Hematopoietic multipotent progenitor cell treated with erythropoietin and hydrocortisone succinate and interleukin-3 and kit ligand, for 17 days (in vitro differentiated cells): ENCODE measurements around the gene TXNDC11.

Source experiments
- DNase-seq: peaks from one replicate; pipeline ENCODE4 v3.0.0-alpha.2; 2015; ENCODE audit warnings: low spot score

TXNDC11 gene

DNA sequence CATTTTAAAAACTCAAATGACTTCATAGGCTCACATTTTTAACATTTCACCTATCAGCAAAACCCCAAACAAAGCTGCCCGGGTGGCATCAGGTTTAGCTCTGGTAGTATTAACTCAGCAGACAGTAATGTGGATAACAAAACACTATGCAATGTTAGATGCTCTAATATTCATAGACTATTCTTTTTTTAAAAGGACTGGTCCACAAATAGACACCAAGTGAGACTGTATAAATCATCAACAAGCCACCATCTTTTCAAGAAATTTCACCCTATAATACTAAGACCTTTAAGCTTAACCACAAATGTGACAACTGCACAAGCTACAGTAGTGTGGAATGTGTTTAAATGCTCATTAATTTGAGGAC lies 54.2 kb downstream of the TXNDC11 start:
- no peak for DNase-seq

DNA sequence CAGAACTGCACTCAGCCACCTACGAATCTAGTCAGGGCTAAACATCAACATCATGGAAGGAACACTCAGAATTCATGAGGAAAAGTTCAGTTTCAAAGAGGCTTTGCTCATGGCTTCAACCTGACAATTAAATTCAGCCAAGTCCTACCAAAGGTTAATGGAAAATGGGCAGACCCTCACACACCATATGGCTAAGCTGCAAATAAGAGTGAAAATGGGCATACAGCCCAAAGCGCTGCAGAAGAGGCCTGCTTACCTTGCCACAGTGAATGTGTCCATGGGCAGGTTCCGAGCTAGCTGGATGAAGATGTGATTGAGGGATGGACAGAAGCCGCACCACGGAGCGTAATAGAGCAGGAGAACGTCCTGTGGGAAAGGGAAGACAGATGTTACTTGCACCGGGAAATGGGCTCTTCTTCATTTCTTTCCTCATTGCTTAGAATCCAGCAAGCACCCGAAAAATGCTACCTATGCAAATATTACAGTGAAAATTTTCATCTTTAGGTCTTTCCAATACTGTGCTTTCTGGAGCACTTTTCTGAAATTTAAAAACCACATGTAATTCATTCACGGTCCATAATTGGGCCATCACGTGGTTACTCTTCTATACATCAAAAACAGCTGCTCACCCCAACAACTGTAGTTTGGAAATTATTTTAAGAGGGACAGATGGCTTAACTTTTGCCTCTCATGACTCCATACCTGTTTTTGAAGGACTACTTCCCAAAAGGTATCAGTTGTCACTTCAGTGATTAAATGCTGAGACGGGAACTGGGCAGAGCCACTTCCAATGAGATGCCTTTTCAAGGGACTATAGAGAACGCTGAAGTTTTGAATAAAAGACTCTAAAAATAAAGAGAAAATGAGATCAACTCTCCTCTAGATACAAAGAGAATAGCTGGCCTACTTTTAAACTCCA lies 54.8 kb downstream of the TXNDC11 start:
- no peak for DNase-seq

DNA sequence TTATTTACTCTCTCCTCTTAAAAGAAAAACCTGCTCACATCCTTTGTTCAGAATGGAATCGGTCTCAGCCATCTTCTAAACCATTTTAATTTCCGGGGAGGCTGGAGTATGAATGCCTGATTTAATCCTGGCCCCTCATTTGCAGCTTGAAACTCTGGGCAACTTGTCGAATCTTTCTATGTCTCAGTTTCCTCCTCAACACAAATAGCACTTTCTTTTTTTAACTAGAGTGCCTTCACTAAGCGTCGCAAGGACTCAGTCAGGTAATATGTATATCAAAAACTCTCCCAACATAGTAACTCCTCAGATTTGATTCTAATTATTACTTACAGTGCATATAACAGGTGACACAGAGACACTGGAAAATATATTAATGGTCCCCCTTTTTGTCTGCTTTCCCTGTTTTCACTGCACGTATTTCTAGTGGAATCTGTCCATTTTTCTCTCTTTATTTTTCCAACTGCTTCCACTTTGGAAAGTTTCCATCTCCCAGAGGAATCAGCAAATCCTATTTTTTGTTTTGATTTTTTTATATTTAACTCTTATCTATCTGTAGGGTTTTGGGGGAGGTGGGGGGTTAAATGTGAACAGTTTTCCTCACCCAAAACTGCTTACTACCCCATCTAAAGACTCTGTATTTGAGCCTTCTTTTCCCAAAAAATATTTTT lies 55.8 kb downstream of the TXNDC11 start:
- no peak for DNase-seq

DNA sequence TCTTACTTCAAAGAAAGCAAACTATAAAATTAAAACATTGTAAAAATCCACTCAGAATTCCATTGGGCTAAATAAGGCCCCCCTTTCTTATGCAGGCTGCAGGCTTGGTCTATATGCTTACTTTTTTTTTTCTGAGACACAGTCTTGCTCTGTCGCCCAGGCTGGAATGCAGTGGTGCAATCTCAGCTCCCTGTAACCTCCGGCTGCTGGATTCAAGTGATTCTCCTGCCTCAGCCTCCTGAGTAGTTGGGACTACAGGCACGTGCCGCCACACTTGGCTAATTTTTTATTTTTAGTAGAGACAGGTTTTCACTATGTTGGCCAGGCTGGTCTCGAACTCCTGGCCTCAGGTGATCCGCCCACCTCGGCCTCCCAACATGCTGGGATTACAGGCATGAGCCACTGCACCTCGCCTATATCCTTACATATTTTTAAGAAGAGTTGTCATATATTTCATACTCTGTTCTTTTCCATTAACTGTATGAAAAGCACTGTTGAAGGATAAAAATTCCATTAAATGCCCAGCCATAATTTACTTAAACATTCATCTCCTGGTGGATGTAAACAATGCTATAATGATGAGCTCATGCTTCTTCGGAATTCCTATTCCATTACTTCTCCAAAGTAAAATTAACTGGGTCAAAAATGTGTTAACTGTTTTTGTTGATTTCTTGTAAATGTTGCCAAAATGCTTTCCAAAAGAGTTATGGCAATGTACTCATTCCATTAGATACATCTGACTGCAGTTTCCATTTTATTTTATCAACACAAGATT lies 56.6 kb downstream of the TXNDC11 start:
- DNase-seq = no peak

DNA sequence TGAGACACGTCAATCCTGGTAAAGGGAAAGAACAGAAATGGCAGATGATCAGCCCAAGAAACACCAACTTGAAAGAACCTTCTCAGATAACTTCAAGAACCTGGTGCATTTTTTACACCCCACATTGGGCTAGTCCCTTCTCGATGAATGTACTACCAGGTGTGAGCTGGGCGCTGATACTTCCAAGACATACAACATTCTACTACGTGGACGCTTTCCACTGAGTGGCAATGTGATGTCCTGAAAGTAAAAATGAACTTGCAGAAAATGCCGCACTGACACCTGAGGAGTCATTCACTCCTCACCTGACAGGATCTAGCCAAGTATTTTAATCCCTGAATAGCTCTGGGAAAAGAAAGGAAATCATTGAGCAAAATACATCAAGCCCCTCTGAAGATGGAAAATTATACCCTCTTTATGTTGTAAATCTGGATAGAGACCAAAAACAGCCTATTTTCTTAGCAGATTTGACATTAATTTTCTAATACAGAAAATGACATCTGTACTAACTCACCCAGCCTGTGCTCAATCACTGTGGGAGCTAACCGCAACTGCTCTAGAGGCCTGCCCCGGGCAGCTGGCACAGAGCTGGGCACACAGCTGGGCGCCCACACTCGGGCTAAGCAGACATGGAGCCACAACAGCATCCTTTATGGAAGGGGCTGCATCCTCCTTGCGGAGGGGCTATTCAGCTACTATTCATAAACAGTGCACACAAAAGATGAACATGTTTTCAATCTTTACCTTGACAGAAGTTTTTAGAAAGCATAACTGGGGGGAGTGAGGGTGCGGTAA lies 58.2 kb downstream of the TXNDC11 start:
- no peak for DNase-seq

DNA sequence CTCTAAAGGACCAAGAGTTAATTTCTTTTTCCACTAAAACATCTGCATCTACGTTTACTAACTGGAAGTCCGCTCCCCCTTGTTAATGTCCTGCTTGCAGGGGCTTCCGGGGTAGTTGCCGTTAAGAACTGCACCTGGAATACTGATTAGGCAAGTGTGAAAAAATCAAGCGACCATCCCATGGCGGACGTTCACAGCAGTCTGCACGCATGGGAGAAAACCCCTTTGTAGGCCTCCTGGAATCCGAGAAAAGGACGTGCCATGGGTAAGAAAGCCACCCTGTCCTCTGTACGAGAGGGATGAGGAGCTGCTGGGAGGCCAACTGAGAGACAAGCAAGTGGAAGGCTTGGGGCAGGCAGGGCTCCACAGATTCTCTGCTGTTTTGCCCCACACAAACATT lies 59.5 kb downstream of the TXNDC11 start:
- no peak for DNase-seq

DNA sequence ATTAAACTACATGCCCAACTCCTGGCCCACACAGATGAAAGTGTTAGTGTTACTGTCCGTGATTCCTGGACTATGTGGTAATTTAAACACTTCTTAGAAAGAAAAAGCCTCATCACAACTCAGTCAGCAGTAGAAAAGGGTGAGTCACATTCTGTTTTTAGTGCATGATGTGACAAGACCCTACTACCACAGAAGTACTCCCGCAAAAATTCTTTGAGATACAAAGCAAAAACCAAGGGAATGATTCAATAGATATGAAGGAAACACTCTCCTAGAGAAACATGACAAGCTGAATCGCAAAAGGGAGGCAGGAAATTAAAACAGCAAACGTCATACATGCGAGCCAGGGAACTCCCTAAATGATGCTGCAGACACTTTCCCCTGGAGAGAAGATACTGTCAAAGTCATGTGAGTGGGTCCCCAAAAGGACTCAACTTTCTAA lies 60.0 kb downstream of the TXNDC11 start:
- no peak for DNase-seq

DNA sequence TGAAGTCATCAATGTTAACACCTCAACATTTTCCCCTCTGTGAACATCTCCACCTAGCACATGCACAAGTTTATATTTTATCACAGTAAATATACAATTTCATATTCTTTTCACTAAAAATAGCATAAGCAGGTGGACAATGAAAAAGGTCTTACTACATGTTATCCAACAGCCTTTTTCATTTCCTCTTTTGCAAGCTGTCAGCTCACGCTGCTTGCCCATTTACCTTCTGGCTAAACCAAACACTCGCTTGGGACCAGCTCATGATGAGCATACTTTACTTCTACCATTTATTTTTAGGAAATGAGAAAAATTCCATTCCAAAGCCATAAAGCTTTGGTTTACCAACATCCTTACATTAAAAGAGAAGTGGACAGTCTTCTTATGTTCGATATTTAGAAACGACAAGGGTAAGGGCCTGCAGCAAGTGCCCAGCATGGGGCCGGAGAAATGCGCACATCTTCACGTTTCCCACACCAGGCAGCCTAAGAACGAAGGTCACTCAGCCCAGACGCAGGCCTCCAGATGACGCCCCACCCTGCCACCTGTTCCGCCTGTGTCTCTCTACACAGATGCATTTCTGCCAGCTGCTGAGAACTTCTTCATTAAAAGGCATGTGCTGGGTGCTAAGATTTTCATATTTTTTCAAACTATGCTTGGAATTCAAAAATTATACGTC lies 60.5 kb downstream of the TXNDC11 start:
- DNase-seq = no peak

DNA sequence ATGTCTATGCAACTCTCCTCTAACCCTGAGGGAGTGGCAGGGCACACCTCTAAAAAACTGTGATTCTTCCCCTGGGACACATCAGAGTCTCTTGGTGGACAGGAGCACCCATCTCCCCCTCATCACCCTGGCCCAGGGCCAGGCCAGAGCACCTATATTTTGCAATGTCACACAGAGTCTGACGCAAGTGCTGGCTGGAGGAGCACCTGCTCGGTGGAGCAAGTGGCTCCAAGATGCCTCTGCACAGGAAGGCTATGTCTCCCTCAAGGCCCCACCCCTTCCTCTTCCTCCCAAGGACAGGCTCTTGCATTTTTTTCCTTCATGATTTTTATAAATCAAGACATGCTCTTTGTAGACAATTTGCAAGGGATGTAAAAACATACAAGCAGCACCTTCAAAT lies 61.1 kb downstream of the TXNDC11 start:
- no peak for DNase-seq

DNA sequence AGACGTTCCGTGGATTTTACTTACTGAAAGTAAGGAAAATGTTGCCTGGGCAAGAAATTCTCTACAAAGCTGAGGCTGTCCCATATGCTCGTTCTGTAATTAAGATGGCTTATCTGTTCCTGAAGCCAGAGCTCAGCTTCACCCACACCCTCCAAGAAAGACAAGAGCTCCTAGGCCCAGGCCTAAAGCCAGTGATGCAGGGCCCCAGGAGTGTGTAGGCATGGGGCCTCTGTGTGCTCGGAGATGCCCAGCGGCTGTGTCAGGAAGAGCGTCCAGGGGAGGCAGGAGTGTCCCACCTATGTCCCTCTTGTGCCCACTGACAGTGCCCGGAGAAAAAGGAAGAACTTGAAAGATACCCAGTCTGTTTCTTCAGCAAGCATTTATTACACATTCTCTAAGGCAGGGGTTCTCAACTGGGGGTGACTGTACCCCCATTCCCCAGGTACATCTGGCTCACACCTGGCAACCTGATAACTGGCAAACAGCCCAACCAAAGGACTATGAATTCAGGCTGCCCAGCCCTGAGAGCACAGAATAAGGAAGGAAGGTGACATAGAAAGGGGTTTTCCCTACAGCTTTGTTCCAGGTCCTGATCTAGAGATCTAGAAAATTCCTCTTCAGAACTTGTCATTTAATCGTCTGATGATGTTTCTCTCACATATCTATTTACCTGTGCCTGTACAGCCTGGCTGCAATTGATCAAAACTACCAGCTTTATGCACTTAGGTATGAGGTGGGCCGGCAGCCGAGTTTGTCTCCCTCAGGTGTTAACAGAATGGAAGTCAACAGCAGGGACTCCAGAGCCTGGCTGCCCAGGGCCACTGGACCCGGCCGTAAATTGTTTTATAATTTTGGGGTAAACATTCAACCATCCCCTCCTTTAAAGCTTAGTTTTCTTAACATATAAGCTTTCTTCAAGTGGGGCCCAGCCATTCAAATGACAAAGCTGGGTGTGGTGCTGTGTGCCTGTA lies 62.4 kb downstream of the TXNDC11 start:
- DNase-seq = no peak

DNA sequence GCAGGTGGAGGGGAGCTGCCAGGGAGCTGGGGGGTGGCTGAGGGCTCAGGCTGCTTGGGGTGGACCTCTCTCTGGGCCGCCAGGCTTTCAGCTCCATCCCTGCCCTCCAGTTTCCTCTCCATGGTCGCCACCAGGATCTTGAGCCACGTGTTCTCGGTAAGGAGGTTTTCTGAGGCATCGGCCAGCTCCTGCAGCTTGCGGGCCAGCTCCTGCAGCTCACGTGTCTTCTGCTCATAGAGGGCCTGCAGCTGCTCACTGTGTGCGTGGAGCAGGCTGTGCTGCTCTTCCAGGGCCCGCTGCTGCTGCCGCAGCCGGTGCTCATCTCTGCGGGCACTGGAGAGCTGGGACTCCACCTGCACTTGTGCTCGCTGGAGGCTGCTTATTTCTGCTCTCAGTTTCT lies 63.4 kb downstream of the TXNDC11 start:
- no peak for DNase-seq

DNA sequence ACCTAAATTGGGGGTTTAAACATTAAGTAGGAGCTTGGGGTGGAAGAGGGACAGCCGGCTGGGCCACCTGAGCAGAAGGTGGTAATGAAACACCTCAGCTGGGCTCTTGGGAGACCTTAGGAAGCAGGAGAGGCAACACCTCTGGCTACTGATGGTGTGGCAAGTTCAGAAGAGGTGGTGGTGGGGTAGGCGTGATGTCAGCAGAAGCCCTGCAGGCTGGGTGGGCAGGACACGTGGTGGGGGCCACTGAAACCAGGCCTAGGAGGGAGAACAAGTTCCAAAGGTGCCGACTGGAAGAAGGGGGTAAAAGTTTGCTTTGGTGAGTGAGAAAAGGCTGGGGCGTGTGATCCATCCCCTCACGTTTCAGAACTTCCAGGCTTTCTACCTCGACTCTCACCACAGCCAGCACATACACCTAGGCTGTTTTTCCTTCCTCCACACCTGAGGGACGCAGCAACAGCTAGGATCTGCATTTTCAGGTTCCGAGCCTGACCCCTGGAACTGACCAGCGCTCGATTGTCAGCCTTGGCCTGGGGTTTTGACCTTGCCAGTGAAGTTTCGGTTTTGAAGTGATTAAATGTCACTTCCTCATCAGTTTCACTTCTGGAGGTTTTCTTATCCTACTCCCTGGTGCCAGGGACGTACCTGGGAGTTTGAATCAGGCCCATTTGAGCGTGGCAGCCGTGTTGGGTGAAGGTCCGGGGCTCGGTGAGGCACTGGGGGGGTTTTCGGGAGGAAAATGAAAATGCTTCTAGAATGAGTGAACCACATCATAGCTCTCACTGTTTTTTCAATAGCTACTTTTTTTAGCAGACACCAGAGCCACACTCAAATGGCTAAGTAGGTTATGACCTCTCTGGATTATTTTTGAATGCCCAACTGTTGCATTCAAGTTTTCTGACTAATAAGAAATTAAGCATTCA lies 64.4 kb downstream of the TXNDC11 start:
- DNase-seq = no peak

DNA sequence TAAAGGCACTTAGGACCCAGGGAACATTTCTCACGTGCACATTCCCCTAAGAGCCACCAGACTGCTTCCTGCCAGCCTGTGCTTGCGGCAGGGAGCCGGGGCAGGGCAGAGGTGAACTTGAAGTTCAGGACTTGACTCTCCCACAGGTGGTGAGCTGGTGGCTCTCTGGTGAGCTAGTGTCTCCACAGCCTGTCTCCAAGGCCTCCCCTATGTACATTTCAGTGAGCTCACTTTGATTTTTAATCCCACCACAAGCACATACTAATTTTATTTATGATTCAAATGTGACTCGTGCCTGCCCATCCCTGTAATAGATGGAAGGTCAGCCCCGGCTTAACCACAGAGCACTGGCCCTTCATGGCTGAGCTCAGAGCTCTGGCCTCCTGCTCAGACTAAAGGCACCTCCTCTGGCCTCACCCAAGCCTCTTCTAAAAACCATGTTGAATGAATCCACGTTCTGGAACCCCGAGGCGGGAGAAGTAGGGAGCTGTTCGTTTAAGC lies 65.2 kb downstream of the TXNDC11 start:
- DNase-seq = no peak

DNA sequence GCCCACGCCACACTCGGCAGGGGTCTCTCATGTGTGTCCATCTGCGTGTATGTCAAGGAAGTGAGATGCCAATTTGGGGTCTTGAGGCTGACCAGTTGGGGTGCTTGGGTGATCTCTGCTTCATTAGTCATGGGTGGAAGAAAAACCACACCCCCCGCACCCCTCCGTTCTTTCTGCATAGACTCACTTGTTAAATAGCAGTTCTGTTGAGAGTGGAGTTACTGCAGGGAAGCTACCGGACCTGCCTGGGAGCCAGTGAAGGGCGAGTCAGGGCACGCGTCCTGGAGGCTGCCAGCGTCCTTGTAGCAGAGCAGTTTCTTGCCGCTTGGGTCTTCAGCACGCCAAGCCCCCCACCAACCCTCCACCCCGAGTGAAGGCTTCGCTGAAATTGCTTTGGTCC lies 65.9 kb downstream of the TXNDC11 start:
- DNase-seq = no peak

DNA sequence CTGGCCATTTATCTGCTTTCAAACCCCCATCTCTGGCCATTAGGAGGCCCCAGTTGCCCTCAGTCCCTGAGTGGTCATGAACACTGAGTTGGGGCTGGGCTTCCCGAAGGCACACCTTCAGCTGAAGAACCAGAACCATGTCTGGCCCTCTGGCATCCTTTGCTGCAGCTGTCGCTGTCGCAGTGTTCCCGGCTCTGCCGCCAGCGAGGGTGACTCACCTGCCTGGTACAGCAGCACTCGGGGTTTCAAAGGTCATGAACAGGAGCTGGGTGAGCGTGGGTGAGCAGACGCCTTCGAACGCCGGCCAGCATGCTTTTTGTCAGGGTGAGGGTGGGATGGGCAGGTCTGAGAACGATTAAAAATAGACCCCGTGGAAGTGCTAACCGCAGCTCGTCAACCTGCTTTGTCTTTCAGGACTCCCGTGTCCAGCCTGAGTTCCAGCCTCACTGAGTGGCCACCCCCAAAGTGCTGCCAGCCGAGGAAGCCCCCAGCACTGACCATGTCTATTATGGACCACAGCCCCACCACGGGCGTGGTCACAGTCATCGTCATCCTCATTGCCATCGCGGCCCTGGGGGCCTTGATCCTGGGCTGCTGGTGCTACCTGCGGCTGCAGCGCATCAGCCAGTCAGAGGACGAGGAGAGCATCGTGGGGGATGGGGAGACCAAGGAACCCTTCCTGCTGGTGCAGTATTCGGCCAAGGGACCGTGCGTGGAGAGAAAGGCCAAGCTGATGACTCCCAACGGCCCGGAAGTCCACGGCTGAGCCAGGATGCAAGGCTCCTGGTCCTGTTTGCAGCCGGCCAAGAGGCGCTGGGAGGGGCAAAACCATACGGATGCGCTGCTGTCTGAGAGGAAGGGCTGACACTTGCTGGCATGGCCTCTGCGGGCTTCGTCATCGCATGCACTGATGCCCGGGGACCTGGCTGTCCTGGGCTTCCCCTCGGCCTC lies 66.8 kb downstream of the TXNDC11 start:
- no peak for DNase-seq

DNA sequence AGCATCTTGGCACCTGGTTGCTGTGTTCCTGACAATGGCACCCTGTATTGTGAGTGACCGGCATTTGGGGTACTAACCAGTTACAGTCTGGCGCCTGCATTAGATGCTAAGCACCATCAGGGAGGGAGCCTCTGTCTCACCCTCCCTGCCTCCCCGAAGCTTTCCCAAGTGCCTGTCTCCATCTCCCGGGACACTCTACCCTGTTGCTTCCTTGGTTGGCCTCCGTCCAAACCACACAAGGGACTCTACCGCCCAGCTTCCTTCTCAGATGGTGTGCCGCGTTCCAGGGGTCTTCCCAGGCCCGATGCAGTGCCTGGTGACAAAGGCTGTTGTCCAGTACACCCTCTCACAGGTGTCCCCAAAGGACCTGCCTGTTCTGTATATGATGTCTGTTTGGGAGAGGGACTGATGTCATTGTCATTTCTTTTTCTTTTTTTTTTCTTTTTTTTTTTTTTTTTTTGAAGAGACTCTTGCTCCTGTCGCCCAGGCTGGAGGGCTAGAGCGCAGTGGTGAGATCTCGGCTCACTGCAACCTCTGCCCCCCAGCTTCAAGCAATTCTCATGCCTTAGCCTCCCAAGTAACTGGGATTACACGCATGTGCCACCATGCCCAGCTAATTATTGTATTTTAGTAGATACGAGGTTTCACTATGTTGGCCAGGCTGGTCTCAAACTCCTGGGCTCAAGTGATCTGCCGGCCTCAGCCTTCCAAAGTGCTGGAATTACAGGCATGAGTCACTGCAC lies 67.7 kb downstream of the TXNDC11 start:
- DNase-seq = no peak
